IMR-90 (cell line): ENCODE results near the gene ENPP7. TPM values are rescaled to one million over a fixed set of nuclear protein-coding genes. Genes with fewer than 3 reads are reported as not detected.

Source experiments
- ATAC-seq: fragments of 200-7000 bp; cut with Tn5 transposase; 2 replicates; pipeline ENCODE4 v1.9.1; 2020; ENCODE audit warnings: low read depth, mild to moderate bottlenecking, moderate library complexity
- BruUV-seq: library from RNA; stranded (reverse); fragments of 400-500 nt; replicated peaks from 2 replicates; lab custom pipeline; 2021; lab: Mats Ljungman, UMichigan
- CTCF ChIA-PET: fragments of 300-600 bp; formaldehyde crosslinking; extraction: SDS; loops from one replicate; lab custom pipeline; 2021; ENCODE audit warnings: antibody characterized with exemption; lab: Yijun Ruan, JAX
- POLR2A ChIA-PET: fragments of 300-600 bp; sonication (Branson Sonifier 250); formaldehyde crosslinking; loops from one replicate; lab custom pipeline; 2022; ENCODE audit warnings: antibody characterized with exemption; ENCODE audit not compliant: unreplicated experiment; lab: Charles Lee
- DNase-seq: peaks from one replicate; pipeline ENCODE4 v3.0.0; 2013
- H2AFZ ChIP-seq: replicated peaks from 2 replicates; pipeline ENCODE3; 2013; ENCODE audit warnings: low read length, mild to moderate bottlenecking; ENCODE audit not compliant: poor library complexity
- H2AK5ac ChIP-seq: 2 replicates; pipeline ENCODE4 v1.6.1; 2013; ENCODE audit warnings: low read depth, low read length, inconsistent platforms
- H2AK9ac ChIP-seq: replicated peaks from 2 replicates; pipeline ENCODE3; 2013; ENCODE audit warnings: mild to moderate bottlenecking, low read depth, low read length, moderate library complexity; ENCODE audit not compliant: poor library complexity
- H2BK120ac ChIP-seq: 2 replicates; pipeline ENCODE4 v1.6.1; 2013; ENCODE audit warnings: low read depth, low read length, inconsistent platforms
- H2BK15ac ChIP-seq: 3 replicates; pipeline ENCODE4 v1.6.1; 2013; ENCODE audit warnings: low read depth, low read length, inconsistent platforms
- H2BK20ac ChIP-seq: 2 replicates; pipeline ENCODE4 v1.6.1; 2013; ENCODE audit warnings: low read depth, mild to moderate bottlenecking, inconsistent platforms, low read length, moderate library complexity
- H2BK5ac ChIP-seq: 2 replicates; pipeline ENCODE4 v1.6.1; 2013; ENCODE audit warnings: mild to moderate bottlenecking, low read depth, low read length, inconsistent platforms; ENCODE audit not compliant: poor library complexity, severe bottlenecking
- H3K14ac ChIP-seq: replicated peaks from 2 replicates; pipeline ENCODE4 v1.6.1; 2013; ENCODE audit warnings: low read depth, low read length, inconsistent platforms
- H3K18ac ChIP-seq: 2 replicates; pipeline ENCODE4 v1.6.1; 2013; ENCODE audit warnings: low read depth, low read length, control low read depth
- H3K23ac ChIP-seq: 2 replicates; pipeline ENCODE4 v1.6.1; 2013; ENCODE audit warnings: low read depth, low read length, inconsistent platforms
- H3K27ac ChIP-seq: 2 replicates; pipeline ENCODE4 v1.5.1; 2013; ENCODE audit warnings: mild to moderate bottlenecking, control low read depth, low read length; ENCODE audit not compliant: insufficient read depth
- H3K27me3 ChIP-seq: 2 replicates; pipeline ENCODE4 v1.6.1; 2013; ENCODE audit warnings: low read length; ENCODE audit not compliant: control insufficient read depth, insufficient read depth
- H3K36me3 ChIP-seq: 2 replicates; pipeline ENCODE4 v1.6.1; 2013; ENCODE audit warnings: low read length, mixed read lengths; ENCODE audit not compliant: control insufficient read depth, insufficient read depth
- H3K4ac ChIP-seq: 2 replicates; pipeline ENCODE4 v1.6.1; 2013; ENCODE audit warnings: low read depth, low read length, inconsistent platforms
- H3K4me1 ChIP-seq: 2 replicates; pipeline ENCODE4 v1.6.1; 2013; ENCODE audit warnings: low read length, mixed read lengths; ENCODE audit not compliant: control insufficient read depth, insufficient read depth
- H3K4me2 ChIP-seq: 2 replicates; pipeline ENCODE4 v1.6.1; 2013; ENCODE audit warnings: low read depth, mild to moderate bottlenecking, control low read depth, low read length, moderate library complexity
- H3K4me3 ChIP-seq: 2 replicates; pipeline ENCODE4 v1.5.1; 2013; ENCODE audit warnings: low read depth, mild to moderate bottlenecking, control low read depth, low read length, moderate library complexity; ENCODE audit not compliant: insufficient read depth
- H3K56ac ChIP-seq: 2 replicates; pipeline ENCODE4 v1.6.1; 2013; ENCODE audit warnings: low read length, inconsistent platforms; ENCODE audit not compliant: insufficient read depth; ENCODE audit errors: extremely low read depth
- H3K79me1 ChIP-seq, 2 experiments: 2 replicates each; pipeline ENCODE4 v1.6.1; 2013; ENCODE audit warnings: low read length in 2 of 2, inconsistent platforms in 1 of 2, low read depth in 1 of 2
- H3K9ac ChIP-seq: 2 replicates; pipeline ENCODE4 v1.6.1; 2013; ENCODE audit warnings: low read depth, low read length, control low read depth
- H3K9me1 ChIP-seq: 2 replicates; pipeline ENCODE4 v1.6.1; 2013; ENCODE audit warnings: low read length, inconsistent platforms; ENCODE audit not compliant: insufficient read depth
- H3K9me3 ChIP-seq: 2 replicates; pipeline ENCODE4 v1.6.1; 2013; ENCODE audit warnings: low read length; ENCODE audit not compliant: control insufficient read depth, insufficient read depth
- H4K20me1 ChIP-seq: 2 replicates; pipeline ENCODE4 v1.6.1; 2013; ENCODE audit warnings: low read length, inconsistent platforms; ENCODE audit not compliant: insufficient read depth
- H4K5ac ChIP-seq: 2 replicates; pipeline ENCODE4 v1.6.1; 2013; ENCODE audit warnings: mild to moderate bottlenecking, low read depth, low read length, control low read depth
- H4K8ac ChIP-seq, 2 experiments: 2 replicates each; pipeline ENCODE4 v1.6.1; 2013; ENCODE audit warnings: low read depth in 2 of 2, low read length in 2 of 2, control low read depth in 1 of 2, inconsistent platforms in 1 of 2
- H4K91ac ChIP-seq: 2 replicates; pipeline ENCODE4 v1.6.1; 2013; ENCODE audit warnings: low read depth, low read length, inconsistent platforms; ENCODE audit not compliant: insufficient read depth
- FOS ChIP-seq: fragments of 150-350 bp; IDR thresholded peaks from 2 replicates; pipeline ENCODE4 v1.6.1; 2016; ENCODE audit warnings: low read depth, low read length
- NFE2L2 ChIP-seq: fragments of 150-350 bp; IDR thresholded peaks from 2 replicates; pipeline ENCODE4 v1.6.1; 2016; ENCODE audit warnings: low read depth, mild to moderate bottlenecking, low read length
- RCOR1 ChIP-seq: IDR thresholded peaks from 2 replicates; pipeline ENCODE4 v1.6.1; 2012; ENCODE audit warnings: mild to moderate bottlenecking, low read length, improper control_type of control experiment; ENCODE audit not compliant: insufficient replicate concordance
- WGBS, 2 experiments: methylation state at CpG; one replicate each; pipeline versions ENCODE4 v1.1.5 to v1.1.7; 2013; ENCODE audit warnings: missing lambda C conversion rate in 2 of 2; ENCODE audit not compliant: insufficient read length in 1 of 2; ENCODE audit errors: extremely low coverage in 2 of 2; 5-methylcytosine and 5-hydroxymethylcytosine counted together
- dilution Hi-C: fragments of 300-500 bp; cut with HindIII; formaldehyde crosslinking; loops from one replicate; pipeline ENCODE4 v1.14.3; 2018; ENCODE audit warnings: low sequenced_read_pairs; ENCODE audit not compliant: unreplicated experiment
- in situ Hi-C: fragments of 300-500 bp; cut with MboI; formaldehyde crosslinking; loops from 3 replicates; pipeline ENCODE4 v1.14.3; 2019; ENCODE audit warnings: low sequenced_read_pairs, inconsistent platforms, mixed read lengths
- intact Hi-C: fragments of 100-400 bp; cut with micrococcal nuclease; formaldehyde crosslinking; loops from 2 replicates; pipeline ENCODE4 v1.10.0; 2022
- polyA plus RNA-seq, 3 experiments: library from polyadenylated mRNA; depleted of rRNA; stranded (reverse); fragments of >200 nt; gene quantifications; 2 replicates each; pipeline ENCODE4 v1.2.3, GENCODE V29; 2012; ENCODE audit warnings: low replicate concordance in 1 of 3
- total RNA-seq: library from RNA; depleted of rRNA; stranded (reverse); fragments of >200 nt; gene quantifications from 2 replicates; pipeline ENCODE4 v1.2.3, GENCODE V29; 2012
- TF ChIP-seq, protein P1 (sequence below): fragments of 150-350 bp; IDR thresholded peaks from 2 replicates; pipeline ENCODE4 v1.6.1; 2016; ENCODE audit warnings: low read depth, mild to moderate bottlenecking, low read length, moderate library complexity, borderline replicate concordance

The ENPP7 gene
- total and polyA plus RNA-seq, 2 of the 4 experiments (the other 2 are of a cell fraction), result not detected

DNA sequence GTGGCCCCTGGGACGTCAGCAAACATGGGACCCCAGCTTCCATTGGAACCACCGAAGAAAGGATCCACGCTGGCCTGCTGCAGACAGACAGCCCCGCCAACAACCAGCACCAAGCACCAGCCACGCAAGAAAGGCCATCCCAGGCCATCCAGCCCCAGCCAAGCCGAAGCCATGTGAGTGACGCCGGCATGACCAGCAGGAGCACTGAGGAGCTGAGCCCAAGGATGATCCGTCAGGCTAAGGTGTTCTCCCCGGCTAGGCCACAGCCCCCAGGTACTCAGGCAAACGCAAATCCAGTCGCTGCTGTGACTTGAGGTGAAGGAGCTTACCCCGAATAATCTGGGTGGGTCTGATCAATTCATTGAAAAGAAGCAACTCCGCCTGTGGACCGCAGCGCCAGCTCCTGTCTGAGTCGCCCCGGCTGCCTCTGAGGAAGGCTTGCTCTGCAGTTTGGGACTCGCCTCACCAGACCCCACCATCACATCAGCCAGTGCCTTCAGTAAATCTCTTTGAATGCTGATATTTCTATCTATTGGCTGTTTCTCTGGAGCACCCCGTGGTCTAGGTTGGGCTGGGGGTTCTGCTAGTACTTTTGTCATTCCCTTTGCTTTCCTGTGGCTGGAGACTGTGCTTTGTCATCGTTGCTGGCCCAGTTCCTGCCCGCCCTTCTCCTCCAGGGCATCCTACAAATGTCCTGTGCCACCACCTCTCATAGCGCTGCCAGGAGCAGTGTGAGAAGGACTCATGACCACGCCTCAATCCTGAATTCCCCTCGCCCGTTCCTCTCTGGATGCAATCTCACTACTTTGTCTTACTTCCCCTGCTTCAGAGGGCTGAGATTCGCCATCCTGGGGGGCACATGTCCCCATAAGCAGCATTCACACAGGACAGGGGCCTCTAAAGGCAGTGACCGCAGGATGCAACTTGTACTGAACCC is 39.1 kb downstream of the ENPP7 start:
- intact Hi-C loops (no loop called here), dilution Hi-C loops (no loop called here), in situ Hi-C loops (no loop called here)
- no peak overlapping the region for H2BK15ac ChIP-seq
- no peaks in the 10 kb centered on the region for H4K20me1 ChIP-seq
- no peaks in the 10 kb centered on the region for H3K9me3 ChIP-seq
- H2BK5ac ChIP-seq, result no peak overlapping the region
- H3K9ac ChIP-seq, result no peak overlapping the region
- no peak overlapping the region for H3K56ac ChIP-seq
- DNase-seq (no peak), ATAC-seq (no peak)
- peaks cover 32% of the 10 kb centered on the region for H3K27me3 ChIP-seq
- H3K23ac ChIP-seq, result no peak overlapping the region
- no peaks in the 10 kb centered on the region for H3K79me1 ChIP-seq
- peak overlapping the region; percentile 6 for H2AFZ ChIP-seq
- no peak overlapping the region for H4K91ac ChIP-seq
- H4K5ac ChIP-seq, result no peak overlapping the region
- H3K4me3 ChIP-seq, result no peak overlapping the region
- no peaks in the 10 kb centered on the region for H3K9me1 ChIP-seq
- no peaks in the 10 kb centered on the region for H3K36me3 ChIP-seq
- no TSS peak for BruUV-seq
- H3K27ac ChIP-seq, result no peak overlapping the region
- H2BK20ac ChIP-seq, result no peak overlapping the region
- ChIA-PET POLR2A (no interaction called here), CTCF (interaction anchor here (0.5 kb wide), 1 partner anchor 10 kb away, joined by 3 read pairs; no protein-coding TSS in a partner anchor)
- H4K8ac ChIP-seq, result no peak overlapping the region
- no peak overlapping the region for H2AK9ac ChIP-seq
- no peak overlapping the region for H2AK5ac ChIP-seq
- H3K18ac ChIP-seq, result no peak overlapping the region
- no peaks in the 10 kb centered on the region for H3K4me1 ChIP-seq
- no peak overlapping the region for H3K14ac ChIP-seq
- H3K4me2 ChIP-seq, result no peak overlapping the region
- TF ChIP-seq RCOR1, result no peak
- TF ChIP-seq, protein P1, sequence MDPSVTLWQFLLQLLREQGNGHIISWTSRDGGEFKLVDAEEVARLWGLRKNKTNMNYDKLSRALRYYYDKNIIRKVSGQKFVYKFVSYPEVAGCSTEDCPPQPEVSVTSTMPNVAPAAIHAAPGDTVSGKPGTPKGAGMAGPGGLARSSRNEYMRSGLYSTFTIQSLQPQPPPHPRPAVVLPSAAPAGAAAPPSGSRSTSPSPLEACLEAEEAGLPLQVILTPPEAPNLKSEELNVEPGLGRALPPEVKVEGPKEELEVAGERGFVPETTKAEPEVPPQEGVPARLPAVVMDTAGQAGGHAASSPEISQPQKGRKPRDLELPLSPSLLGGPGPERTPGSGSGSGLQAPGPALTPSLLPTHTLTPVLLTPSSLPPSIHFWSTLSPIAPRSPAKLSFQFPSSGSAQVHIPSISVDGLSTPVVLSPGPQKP, result no peak
- no peak for TF ChIP-seq NFE2L2
- no peak for TF ChIP-seq FOS
- WGBS, 2 experiments, result 76% methylated on average over 12 of the region's 28 CpGs; no CpG with 5 or more reads in 1 of the 2 experiments
- H3K4ac ChIP-seq, result no peak overlapping the region
- no peak overlapping the region for H2BK120ac ChIP-seq
